ENCODE measurements around the gene TRABD2B. TPM values are rescaled to one million over a fixed set of nuclear protein-coding genes. Genes with fewer than 3 reads are reported as not detected.

TRABD2B gene
- total RNA-seq, 1 experiment from 2014 or later: 10.3 TPM

DNA sequence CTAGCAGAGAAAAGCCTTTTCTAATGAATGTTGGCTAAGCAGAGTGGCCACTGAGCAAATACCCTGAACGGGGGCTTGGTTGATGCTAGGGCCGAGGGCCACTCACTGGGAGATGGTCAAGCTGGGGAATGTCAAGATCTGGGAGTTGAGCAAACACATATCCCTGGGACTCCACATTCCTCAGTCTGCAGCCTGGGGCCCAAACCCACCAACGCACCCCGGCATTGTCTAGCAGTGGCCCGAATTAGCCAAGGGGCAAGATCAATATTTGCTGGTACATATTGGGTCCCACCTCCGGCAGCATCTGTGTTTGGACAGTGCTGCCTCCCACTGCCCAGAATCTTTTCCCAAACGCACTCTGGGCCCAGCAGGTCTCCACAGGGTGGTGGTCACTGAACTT is 144.1 kb downstream of the TRABD2B start (continued):
- TF ChIP-seq ARID4B (CRISPR knock-in tag; IDR thresholded peaks at IDR 0.05; ENCODE audit: borderline replicate concordance): no peak
- TF ChIP-seq TP53 (CRISPR knock-in tag; IDR thresholded peaks at IDR 0.05): no peak
- no peak for TF ChIP-seq HMGA2 (CRISPR knock-in tag; IDR thresholded peaks at IDR 0.05)
- TF ChIP-seq MXD4 (CRISPR knock-in tag; IDR thresholded peaks at IDR 0.05; ENCODE audit: borderline replicate concordance): no peak
- TF ChIP-seq, protein P1, sequence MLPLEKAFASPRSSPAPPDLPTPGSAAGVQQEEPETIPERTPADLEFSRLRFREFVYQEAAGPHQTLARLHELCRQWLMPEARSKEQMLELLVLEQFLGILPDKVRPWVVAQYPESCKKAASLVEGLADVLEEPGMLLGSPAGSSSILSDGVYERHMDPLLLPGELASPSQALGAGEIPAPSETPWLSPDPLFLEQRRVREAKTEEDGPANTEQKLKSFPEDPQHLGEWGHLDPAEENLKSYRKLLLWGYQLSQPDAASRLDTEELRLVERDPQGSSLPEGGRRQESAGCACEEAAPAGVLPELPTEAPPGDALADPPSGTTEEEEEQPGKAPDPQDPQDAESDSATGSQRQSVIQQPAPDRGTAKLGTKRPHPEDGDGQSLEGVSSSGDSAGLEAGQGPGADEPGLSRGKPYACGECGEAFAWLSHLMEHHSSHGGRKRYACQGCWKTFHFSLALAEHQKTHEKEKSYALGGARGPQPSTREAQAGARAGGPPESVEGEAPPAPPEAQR (CRISPR knock-in tag; IDR thresholded peaks at IDR 0.05): no peak

DNA sequence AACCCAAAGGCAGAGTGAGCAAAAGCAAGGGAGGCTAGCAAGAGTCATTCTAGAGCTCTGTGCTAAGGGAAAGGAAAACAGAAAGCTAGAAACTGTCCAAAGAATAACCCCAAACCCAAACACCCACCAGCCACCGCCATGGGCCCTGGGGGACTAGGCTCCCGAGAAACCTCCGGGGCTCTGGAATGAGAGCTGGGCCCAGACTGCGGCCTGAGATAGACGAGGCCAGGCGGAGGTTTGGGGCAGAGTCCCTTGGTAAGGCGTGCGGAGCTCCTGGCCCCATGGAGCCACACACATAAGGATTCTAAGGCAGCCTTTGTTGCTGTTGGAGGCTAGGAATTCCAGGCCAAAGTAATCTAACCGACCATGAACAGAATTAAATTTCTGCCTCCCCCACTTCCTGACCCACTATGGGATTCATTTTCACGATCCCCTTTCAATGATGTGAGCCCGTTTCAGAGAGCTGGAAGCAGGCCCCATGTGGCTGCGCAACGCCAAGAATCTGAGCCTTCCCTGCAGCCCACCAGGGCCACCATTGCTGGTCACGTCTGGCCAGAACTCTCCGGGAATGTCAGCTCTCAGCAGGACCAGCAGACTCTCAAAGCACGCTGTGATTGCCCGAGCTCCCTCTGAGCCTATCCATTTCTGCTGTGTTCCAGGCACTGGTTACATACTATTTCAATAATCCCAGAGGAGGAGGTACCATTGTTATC is 145.0 kb downstream of the TRABD2B start:
- Mint-ChIP-seq H3K27me3 (ENCODE audit: low read depth) (no peaks in the 10 kb centered on the region; the same call in 1 of the 2 replicates), H3K36me3 (no peaks in the 10 kb centered on the region), H3K4me1 (peaks cover 29% of the 10 kb centered on the region), H3K9me3 (no peaks in the 10 kb centered on the region), H3K27ac (no peak overlapping the region), H3K4me3 (no peak overlapping the region)
- ChIA-PET POLR2A (interaction anchor here (0.8 kb wide), 1 partner anchor 154 kb away, joined by 3 read pairs; no protein-coding TSS in a partner anchor), CTCF (interaction anchor here (0.7 kb wide), 1 partner anchor 35 kb away, joined by 3 read pairs; no protein-coding TSS in a partner anchor)
- DNase-seq (ENCODE audit: low spot score) (no peak), ATAC-seq (no peak)
- TF ChIP-seq CBFB (CRISPR knock-in tag; IDR thresholded peaks at IDR 0.05; ENCODE audit: low read depth) (no peak), ATF6 (CRISPR knock-in tag; IDR thresholded peaks at IDR 0.05) (no peak), TEAD1 (CRISPR knock-in tag; IDR thresholded peaks at IDR 0.05) (no peak), GTF2I (CRISPR knock-in tag; conservative IDR thresholded peaks at IDR 0.05) (no peak), ZNF671 (CRISPR knock-in tag; IDR thresholded peaks at IDR 0.05) (no peak), NFYB (CRISPR knock-in tag; conservative IDR thresholded peaks at IDR 0.05; ENCODE audit: low read depth) (no peak), ZNF219 (CRISPR knock-in tag; IDR thresholded peaks at IDR 0.05; ENCODE audit: borderline replicate concordance) (no peak), FOXP1 (CRISPR knock-in tag; IDR thresholded peaks at IDR 0.05; ENCODE audit: borderline replicate concordance) (no peak), SP1 (CRISPR knock-in tag; conservative IDR thresholded peaks at IDR 0.05) (no peak), ZNF138 (CRISPR knock-in tag; conservative IDR thresholded peaks at IDR 0.05) (no peak), FOXK1 (CRISPR knock-in tag; IDR thresholded peaks at IDR 0.05) (no peak), JAZF1 (CRISPR knock-in tag; IDR thresholded peaks at IDR 0.05) (no peak), ESRRA (CRISPR knock-in tag; IDR thresholded peaks at IDR 0.05; ENCODE audit: borderline replicate concordance) (no peak), CTCF (IDR thresholded peaks at IDR 0.05) (no peak), IRF2 (CRISPR knock-in tag; IDR thresholded peaks at IDR 0.05; ENCODE audit: borderline replicate concordance, low read depth) (no peak)
- TF ChIP-seq, protein P2, sequence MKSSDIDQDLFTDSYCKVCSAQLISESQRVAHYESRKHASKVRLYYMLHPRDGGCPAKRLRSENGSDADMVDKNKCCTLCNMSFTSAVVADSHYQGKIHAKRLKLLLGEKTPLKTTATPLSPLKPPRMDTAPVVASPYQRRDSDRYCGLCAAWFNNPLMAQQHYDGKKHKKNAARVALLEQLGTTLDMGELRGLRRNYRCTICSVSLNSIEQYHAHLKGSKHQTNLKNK (CRISPR knock-in tag; IDR thresholded peaks at IDR 0.05): no peak
- TF ChIP-seq, protein P3, sequence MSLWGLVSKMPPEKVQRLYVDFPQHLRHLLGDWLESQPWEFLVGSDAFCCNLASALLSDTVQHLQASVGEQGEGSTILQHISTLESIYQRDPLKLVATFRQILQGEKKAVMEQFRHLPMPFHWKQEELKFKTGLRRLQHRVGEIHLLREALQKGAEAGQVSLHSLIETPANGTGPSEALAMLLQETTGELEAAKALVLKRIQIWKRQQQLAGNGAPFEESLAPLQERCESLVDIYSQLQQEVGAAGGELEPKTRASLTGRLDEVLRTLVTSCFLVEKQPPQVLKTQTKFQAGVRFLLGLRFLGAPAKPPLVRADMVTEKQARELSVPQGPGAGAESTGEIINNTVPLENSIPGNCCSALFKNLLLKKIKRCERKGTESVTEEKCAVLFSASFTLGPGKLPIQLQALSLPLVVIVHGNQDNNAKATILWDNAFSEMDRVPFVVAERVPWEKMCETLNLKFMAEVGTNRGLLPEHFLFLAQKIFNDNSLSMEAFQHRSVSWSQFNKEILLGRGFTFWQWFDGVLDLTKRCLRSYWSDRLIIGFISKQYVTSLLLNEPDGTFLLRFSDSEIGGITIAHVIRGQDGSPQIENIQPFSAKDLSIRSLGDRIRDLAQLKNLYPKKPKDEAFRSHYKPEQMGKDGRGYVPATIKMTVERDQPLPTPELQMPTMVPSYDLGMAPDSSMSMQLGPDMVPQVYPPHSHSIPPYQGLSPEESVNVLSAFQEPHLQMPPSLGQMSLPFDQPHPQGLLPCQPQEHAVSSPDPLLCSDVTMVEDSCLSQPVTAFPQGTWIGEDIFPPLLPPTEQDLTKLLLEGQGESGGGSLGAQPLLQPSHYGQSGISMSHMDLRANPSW (CRISPR knock-in tag; conservative IDR thresholded peaks at IDR 0.05; ENCODE audit: low read depth): no peak

Measured in WTC11 (cell line).